Naive thymus-derived CD4-positive, alpha-beta T cell (primary cell): Measurements from ENCODE around the gene CCDC9B. TPM values are rescaled to one million over a fixed set of nuclear protein-coding genes. Genes with fewer than 3 reads are reported as not detected.

ENCODE experiments used
- ATAC-seq: fragments of 150-1000 bp; cut with Tn5 transposase; 2 replicates; pipeline ENCODE4 v1.10.0; 2021; ENCODE audit warnings: mild to moderate bottlenecking, moderate library complexity
- CTCF ChIA-PET: fragments of 350-600 bp; sonication (Branson Sonifier 250); formaldehyde crosslinking; loops from one replicate; lab custom pipeline; 2021; ENCODE audit warnings: antibody characterized with exemption; lab: Charles Lee
- POLR2A ChIA-PET: fragments of 350-600 bp; sonication (Branson Sonifier 250); formaldehyde crosslinking; loops from one replicate; lab custom pipeline; 2021; ENCODE audit warnings: antibody characterized with exemption, inconsistent platforms; lab: Charles Lee
- DNase-seq, 9 donors: peaks; one replicate each; pipeline versions ENCODE4 v3.0.0 to v3.0.0-alpha.2; 2020 to 2022; ENCODE audit warnings: mixed read lengths in 1 of 9
- H3K27ac ChIP-seq: one replicate; pipeline ENCODE4 v1.7.0; 2013; ENCODE audit warnings: mild to moderate bottlenecking, low read depth, low read length, moderate library complexity
- H3K27me3 ChIP-seq, 2 donors: one replicate each; pipeline ENCODE4 v1.7.0; 2013; ENCODE audit warnings: low read length in 2 of 2, mild to moderate bottlenecking in 2 of 2, moderate library complexity in 2 of 2; ENCODE audit not compliant: control insufficient read depth in 2 of 2, insufficient read depth in 2 of 2
- H3K36me3 ChIP-seq, 3 experiments: 1 replicate in 2 of 3; 2 replicates in 1 of 3; pipeline ENCODE4 v1.7.0; 2013; ENCODE audit warnings: low read length in 3 of 3, mild to moderate bottlenecking in 3 of 3, moderate library complexity in 1 of 3; ENCODE audit not compliant: insufficient read depth in 3 of 3, control insufficient read depth in 2 of 3
- H3K4me1 ChIP-seq, 2 donors: one replicate each; pipeline ENCODE4 v1.7.0; 2013; ENCODE audit warnings: low read length in 2 of 2, mild to moderate bottlenecking in 2 of 2, moderate library complexity in 1 of 2; ENCODE audit not compliant: control insufficient read depth in 2 of 2, insufficient read depth in 2 of 2
- H3K4me3 ChIP-seq: 2 replicates; pipeline ENCODE4 v1.7.0; 2013; ENCODE audit warnings: mild to moderate bottlenecking, low read length
- H3K9me3 ChIP-seq, 3 experiments: 1 replicate in 2 of 3; 2 replicates in 1 of 3; pipeline ENCODE4 v1.7.0; 2013; ENCODE audit warnings: low read length in 3 of 3; ENCODE audit not compliant: control insufficient read depth in 2 of 3
- H3K27ac Mint-ChIP-seq, 9 donors: one replicate each; pipeline ENCODE4 v1.8.0; 2020 to 2022; ENCODE audit warnings: mixed read lengths in 9 of 9, mild to moderate bottlenecking in 8 of 9, moderate library complexity in 5 of 9, inconsistent platforms in 2 of 9
- H3K27me3 Mint-ChIP-seq, 5 donors: one replicate each; pipeline ENCODE4 v1.8.0; 2021 to 2022; ENCODE audit warnings: mixed read lengths in 5 of 5, mild to moderate bottlenecking in 1 of 5
- H3K36me3 Mint-ChIP-seq, 5 donors: one replicate each; pipeline ENCODE4 v1.8.0; 2020 to 2022; ENCODE audit warnings: mixed read lengths in 5 of 5, mild to moderate bottlenecking in 3 of 5, inconsistent platforms in 1 of 5
- H3K4me1 Mint-ChIP-seq, 7 donors: one replicate each; pipeline ENCODE4 v1.8.0; 2020 to 2022; ENCODE audit warnings: mixed read lengths in 7 of 7, mild to moderate bottlenecking in 3 of 7, inconsistent platforms in 1 of 7
- H3K4me3 Mint-ChIP-seq, 10 donors: one replicate each; pipeline ENCODE4 v1.8.0; 2020 to 2022; ENCODE audit warnings: mild to moderate bottlenecking in 10 of 10, mixed read lengths in 10 of 10, moderate library complexity in 6 of 10, inconsistent platforms in 2 of 10
- H3K9me3 Mint-ChIP-seq, 11 donors: one replicate each; pipeline ENCODE4 v1.8.0; 2020 to 2022; ENCODE audit warnings: mixed read lengths in 11 of 11, mild to moderate bottlenecking in 4 of 11, inconsistent platforms in 1 of 11, moderate library complexity in 1 of 11
- intact Hi-C, 2 donors: fragments of 100-400 bp; cut with micrococcal nuclease; formaldehyde crosslinking; loops; one replicate each; pipeline ENCODE4 v1.15.1; 2023
- polyA plus RNA-seq, 2 donors: library from polyadenylated mRNA; unstranded; fragments of 300-500 nt; fragmentation: Illumina TruSeq; gene quantifications; one replicate each; pipeline ENCODE4 v1.2.3, GENCODE V29; 2021
- total RNA-seq, 6 experiments: library from RNA in 5 of 6; stranded (reverse) in 5 of 6; gene quantifications; 1 replicate in 5 of 6; 2 replicates in 1 of 6; pipeline ENCODE4 v1.2.3 and lab custom pipeline; 2021 to 2026

CCDC9B gene
- 1 to 10 TPM in 4 of 5 experiments, under 1 TPM in 1; 0.73 to 2.7 (median 1.6) TPM for total RNA-seq
- under 1 TPM; 0.07 to 0.30 TPM for polyA plus RNA-seq
- 1.5 reads per million, percentile 4 among the genes with 10 or more reads in this experiment for total RNA-seq (lab: John Stamatoyannopoulos, UW)

DNA sequence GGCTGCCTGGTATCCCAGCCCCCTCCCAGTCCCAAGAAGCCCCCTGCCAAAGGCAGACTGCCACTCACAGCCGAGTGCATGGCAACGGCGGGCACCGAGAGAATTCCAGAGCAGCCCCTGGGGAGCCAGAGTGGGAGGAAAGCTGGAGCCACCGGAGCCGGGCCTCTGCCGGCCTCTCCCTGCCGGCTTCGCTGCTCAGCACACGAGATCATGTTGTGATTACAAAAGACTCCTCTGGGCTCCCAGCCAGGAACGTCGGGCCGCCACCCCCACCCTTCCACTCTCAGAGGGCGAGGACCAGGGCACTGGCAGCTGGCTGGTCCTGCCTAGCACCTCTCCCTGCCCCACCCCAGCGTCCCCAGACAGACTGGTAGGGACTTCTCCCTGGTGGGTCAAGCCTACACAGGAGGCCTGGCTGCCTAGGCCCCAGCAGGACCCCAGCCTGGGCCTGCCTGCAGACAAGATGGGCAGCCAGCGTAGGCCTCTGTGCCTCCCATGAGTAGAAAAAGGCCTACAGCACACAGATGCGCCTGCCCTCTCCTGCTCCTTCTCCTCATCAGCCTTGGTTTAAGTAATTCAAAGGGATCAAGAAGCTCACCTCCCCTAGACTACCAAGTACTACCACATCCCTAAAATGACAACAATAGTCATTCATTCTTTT is at the start of gene CCDC9B:
Gene CCDC9B (minus strand): TSS at position 200 of the 661 bp plus-strand sequence. CDS start 120 bp downstream, at position 80.
- H3K9me3 ChIP-seq = no peaks in the 10 kb centered on the region
- CTCF ChIA-PET = interaction anchor here (2.2 to 14.2 kb wide), 6 partner anchors 12 to 81 kb away, joined by 5 to 366 read pairs (median 55); partner anchors contain the start of genes INAFM2 and PLCB2
- ATAC-seq (peak; percentile 25), DNase-seq (no peak)
- H3K27me3 ChIP-seq = no peaks in the 10 kb centered on the region
- no peaks in the 10 kb centered on the region for H3K9me3 Mint-ChIP-seq
- no peak within 1 kb of the TSS for H3K27ac ChIP-seq
- peaks cover 0 to 15% (median 8%) of the 10 kb centered on the region in 7 donors for H3K4me1 Mint-ChIP-seq
- no peak within 1 kb of the TSS for H3K4me3 Mint-ChIP-seq
- no peaks in the 10 kb centered on the region for H3K36me3 Mint-ChIP-seq
- no peaks in the 10 kb centered on the region for H3K36me3 ChIP-seq
- no peak within 1 kb of the TSS for H3K27ac Mint-ChIP-seq
- H3K4me3 ChIP-seq = no peak within 1 kb of the TSS
- H3K27me3 Mint-ChIP-seq = no peaks in the 10 kb centered on the region
- intact Hi-C loops = no loop called here
- POLR2A ChIA-PET = no interaction called here
- H3K4me1 ChIP-seq = peaks cover 0 to 3% of the 10 kb centered on the region in 2 donors

DNA sequence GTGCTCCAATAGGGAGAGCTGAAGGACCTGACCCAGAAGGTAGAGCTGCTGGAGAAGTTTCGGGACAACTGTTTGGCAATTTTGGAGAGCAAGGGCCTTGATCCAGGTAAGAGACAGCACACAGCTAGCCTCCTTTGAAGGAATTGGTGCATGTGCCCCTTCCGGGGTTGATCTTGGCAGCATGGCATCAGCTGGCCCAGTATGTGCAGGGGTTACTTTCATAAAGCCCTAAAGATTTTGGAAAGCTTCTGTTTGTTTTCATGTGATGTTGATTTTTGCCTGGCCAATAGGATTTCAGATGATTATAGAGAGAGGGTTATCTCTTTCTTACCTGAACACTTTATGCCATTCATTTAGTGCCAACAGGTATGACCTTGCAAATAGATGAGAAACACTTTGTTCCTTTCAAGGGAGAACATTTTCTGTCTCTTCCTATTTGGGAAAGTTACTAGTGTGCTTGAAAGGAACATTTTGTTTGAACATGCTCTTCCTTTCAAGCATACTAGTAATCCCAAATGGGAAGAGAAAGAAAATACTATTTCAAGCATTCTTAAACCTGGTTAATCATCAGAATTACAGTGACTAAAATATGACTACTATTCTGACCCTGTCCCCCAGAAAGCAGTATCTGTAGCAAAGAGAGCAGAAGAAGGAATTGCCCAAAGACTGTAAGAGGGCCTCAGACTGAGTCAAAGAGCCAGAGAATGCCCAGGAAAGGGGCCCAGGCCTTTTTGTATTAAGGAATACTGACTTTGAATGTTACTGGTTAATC is 49.3 kb upstream of the CCDC9B start:
- no peak overlapping the region for H3K27ac Mint-ChIP-seq
- peaks cover 0 to 9% (median 0%) of the 10 kb centered on the region in 7 donors for H3K4me1 Mint-ChIP-seq
- ChIA-PET CTCF (interaction anchor here (1.1 kb wide), 1 partner anchor 28 kb away, joined by 3 read pairs; no protein-coding TSS in a partner anchor), POLR2A (no interaction called here)
- H3K27me3 ChIP-seq = no peaks in the 10 kb centered on the region
- H3K9me3 Mint-ChIP-seq = no peaks in the 10 kb centered on the region
- no peaks in the 10 kb centered on the region for H3K4me1 ChIP-seq
- H3K27ac ChIP-seq = no peak overlapping the region
- ATAC-seq (no peak), DNase-seq (no peak)
- intact Hi-C loops = no loop called here
- no peaks in the 10 kb centered on the region for H3K9me3 ChIP-seq
- H3K4me3 Mint-ChIP-seq = no peak overlapping the region
- H3K36me3 ChIP-seq = peaks cover 0 to 51% (median 0%) of the 10 kb centered on the region in 3 experiments
- no peak overlapping the region for H3K4me3 ChIP-seq
- peaks cover 0 to 51% (median 29%) of the 10 kb centered on the region in 5 donors for H3K36me3 Mint-ChIP-seq
- H3K27me3 Mint-ChIP-seq = no peaks in the 10 kb centered on the region

GRCh38 chr15:40388941-40389823 is 48.4 kb upstream of the CCDC9B start:
- ChIA-PET CTCF (interaction anchor here (1.1 kb wide), 1 partner anchor 29 kb away, joined by 3 read pairs; no protein-coding TSS in a partner anchor), POLR2A (no interaction called here)
- Mint-ChIP-seq H3K9me3 (no peaks in the 10 kb centered on the region), H3K4me1 (peaks cover 0 to 17% (median 7%) of the 10 kb centered on the region in 7 donors), H3K36me3 (peaks cover 0 to 52% (median 29%) of the 10 kb centered on the region in 5 donors), H3K27me3 (no peaks in the 10 kb centered on the region), H3K27ac (no peak overlapping the region), H3K4me3 (no peak overlapping the region)
- ATAC-seq (peak; percentile 84), DNase-seq (no peak)
- H3K9me3 ChIP-seq = no peaks in the 10 kb centered on the region
- H3K4me1 ChIP-seq = no peaks in the 10 kb centered on the region
- no peak overlapping the region for H3K27ac ChIP-seq
- peaks cover 0 to 51% (median 0%) of the 10 kb centered on the region in 3 experiments for H3K36me3 ChIP-seq
- no peak overlapping the region for H3K4me3 ChIP-seq
- no peaks in the 10 kb centered on the region for H3K27me3 ChIP-seq
- intact Hi-C loops = no loop called here

DNA sequence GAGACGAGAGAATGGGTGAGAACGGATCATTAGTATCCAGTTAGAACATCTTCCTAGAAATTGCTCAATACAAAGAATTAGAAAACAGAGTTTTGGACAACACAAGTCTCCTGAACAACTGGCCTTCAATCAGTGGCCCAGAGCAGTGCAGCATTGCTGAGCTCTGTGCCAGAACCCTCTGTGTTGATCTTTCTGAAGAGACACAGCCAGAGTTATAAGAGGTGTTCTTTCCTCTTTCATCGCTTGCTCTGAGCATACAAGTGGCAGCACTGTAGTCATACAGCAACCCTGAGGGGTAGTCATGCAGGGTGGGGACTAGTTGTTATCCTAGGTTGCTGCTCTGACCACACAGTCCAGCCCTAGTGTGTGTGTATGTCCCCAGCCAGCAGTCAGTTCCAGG is 45.7 kb upstream of the CCDC9B start:
- no peaks in the 10 kb centered on the region for H3K27me3 Mint-ChIP-seq
- H3K36me3 Mint-ChIP-seq = peaks cover 0 to 44% (median 23%) of the 10 kb centered on the region in 5 donors
- H3K4me1 ChIP-seq = peaks cover 6 to 7% of the 10 kb centered on the region in 2 donors
- no peak overlapping the region for H3K4me3 Mint-ChIP-seq
- H3K4me3 ChIP-seq = no peak overlapping the region
- H3K36me3 ChIP-seq = peaks cover 0 to 31% (median 0%) of the 10 kb centered on the region in 3 experiments
- H3K9me3 Mint-ChIP-seq = no peaks in the 10 kb centered on the region
- POLR2A ChIA-PET = no interaction called here
- H3K27me3 ChIP-seq = no peaks in the 10 kb centered on the region
- CTCF ChIA-PET = interaction anchor here (1.0 kb wide), 1 partner anchor 18 kb away, joined by 3 read pairs; no protein-coding TSS in a partner anchor
- no peaks in the 10 kb centered on the region for H3K9me3 ChIP-seq
- no peak overlapping the region for H3K27ac ChIP-seq
- no peak for ATAC-seq
- H3K4me1 Mint-ChIP-seq = peaks cover 15 to 29% (median 21%) of the 10 kb centered on the region in 7 donors
- H3K27ac Mint-ChIP-seq = no peak overlapping the region
- no peak for DNase-seq
- intact Hi-C loops = no loop called here

DNA sequence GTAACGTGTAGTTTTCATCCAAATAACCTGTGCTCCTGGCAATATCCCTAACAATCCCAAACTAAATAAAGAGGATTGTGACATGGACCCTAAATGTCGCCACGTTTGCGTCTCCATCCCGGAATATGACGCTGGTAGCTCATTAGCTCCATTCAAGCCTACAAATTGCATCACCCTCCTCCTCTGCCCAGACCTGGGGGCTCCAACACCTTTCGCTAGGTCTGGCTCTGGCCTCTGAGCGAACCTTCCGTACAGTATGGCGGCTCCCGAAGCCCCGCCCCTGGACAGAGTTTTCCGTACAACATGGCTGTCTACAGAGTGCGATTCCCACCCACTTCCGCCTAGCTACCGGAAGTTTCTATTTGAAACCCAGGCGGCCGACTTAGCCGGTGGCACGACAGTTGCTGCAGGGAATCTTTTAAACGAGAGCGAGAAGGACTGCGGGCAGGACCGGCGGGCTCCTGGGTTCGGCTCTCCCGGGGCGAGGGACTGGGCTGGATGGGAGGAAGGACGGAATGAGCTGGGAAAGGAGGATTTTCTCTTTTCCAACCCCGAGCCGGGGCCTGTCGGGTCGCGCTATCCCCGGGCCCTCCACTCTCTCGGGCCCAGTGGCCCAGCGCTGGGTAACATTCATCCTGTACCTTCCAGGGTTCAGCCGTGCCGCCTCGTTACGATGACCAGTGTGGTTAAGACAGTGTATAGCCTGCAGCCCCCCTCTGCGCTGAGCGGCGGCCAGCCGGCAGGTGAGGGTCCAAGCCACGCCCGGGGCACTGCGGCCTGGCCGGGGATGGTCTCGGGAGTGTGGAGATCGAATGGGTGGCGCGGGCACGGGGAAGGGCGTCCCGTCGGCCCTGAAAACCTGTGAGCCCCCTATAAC is 42.1 kb upstream of the CCDC9B start, which contains the start of gene KNSTRN:
Gene KNSTRN (plus strand): TSS at position 142 of the 877 bp plus-strand sequence. CDS start 115 bp downstream, at position 257.
- ATAC-seq = peak; percentile 100
- Mint-ChIP-seq H3K9me3 (no peaks in the 10 kb centered on the region), H3K36me3 (peaks cover 0 to 30% (median 10%) of the 10 kb centered on the region in 5 donors), H3K4me1 (peaks cover 14 to 26% (median 22%) of the 10 kb centered on the region in 7 donors), H3K4me3 (peak within 1 kb of the TSS; percentile 92 to 99 (median 98)), H3K27ac (peak within 1 kb of the TSS; percentile 63 to 95 (median 85)), H3K27me3 (peaks cover 0 to 13% (median 0%) of the 10 kb centered on the region in 5 donors)
- H3K4me1 ChIP-seq = peaks cover 6 to 7% of the 10 kb centered on the region in 2 donors
- POLR2A ChIA-PET = interaction anchor here (1.0 to 2.2 kb wide), 6 partner anchors 13 to 70 kb away, joined by 3 to 19 read pairs (median 4); partner anchors contain the start of gene IVD
- H3K36me3 ChIP-seq = peaks cover 0 to 14% (median 0%) of the 10 kb centered on the region in 3 experiments
- CTCF ChIA-PET = interaction anchor here (1.3 to 1.4 kb wide), 3 partner anchors 13 to 45 kb away, joined by 3 to 5 read pairs (median 4); no protein-coding TSS in a partner anchor
- peak; percentile 78 to 93 (median 91) for DNase-seq
- H3K27me3 ChIP-seq = no peaks in the 10 kb centered on the region
- peak within 1 kb of the TSS; percentile 70 for H3K4me3 ChIP-seq
- H3K27ac ChIP-seq = peak within 1 kb of the TSS; percentile 65
- H3K9me3 ChIP-seq = no peaks in the 10 kb centered on the region
- intact Hi-C loops = loop anchor here (1.0 to 5.0 kb wide), 11 partner anchors 15 to 424 kb away; partner anchors contain the start of genes DISP2 (in 2 of the 2), BAHD1 (in 1 of the 2), DNAJC17 (in 1 of the 2) and IVD (in 1 of the 2)
